NCI-H1694 treated with DMSO at 0.1 percent for 48 hours (cell line): Measurements from ENCODE around the gene ZZZ3.
"Not testable (repeated sequence)": the region's sequence is repeated elsewhere in the genome, so short reads cannot be mapped to it uniquely, and the experiment has no call there.

Source experiments
- DNase-seq: peaks from one replicate; lab custom pipeline; 2025; lab: John Stamatoyannopoulos, UW

Gene ZZZ3

GRCh38 chr1:77670330-77670729 lies 12.1 kb downstream of the ZZZ3 start:
- no peak for DNase-seq

DNA sequence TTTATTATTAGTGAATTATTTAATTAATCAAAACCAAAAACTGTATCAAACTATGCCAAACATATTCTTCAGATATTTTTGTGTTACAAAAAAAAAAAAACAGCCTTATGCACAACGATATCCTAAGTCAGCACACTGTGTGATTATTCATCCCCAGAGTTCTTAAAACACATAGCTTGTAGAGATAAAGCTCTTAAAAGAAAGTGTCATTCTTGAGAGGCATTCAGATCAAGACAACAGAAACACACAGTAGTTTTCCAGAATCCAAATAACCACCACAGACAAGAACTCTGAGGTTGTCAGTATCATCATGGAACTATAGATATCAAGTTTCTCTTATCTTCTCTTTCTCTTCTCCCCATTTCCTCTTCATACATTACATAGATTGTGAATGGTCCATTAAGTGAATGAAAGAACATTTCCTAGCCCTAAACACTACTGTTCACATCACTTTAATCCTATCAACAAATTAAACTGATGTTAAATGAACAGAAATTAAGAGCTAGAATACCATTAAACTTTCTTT lies 13.5 kb downstream of the ZZZ3 start:
- no peak for DNase-seq

- no peak for DNase-seq
These were observed 17.4 kb downstream of the ZZZ3 start for GRCh38 chr1:77664939-77665516.

DNA sequence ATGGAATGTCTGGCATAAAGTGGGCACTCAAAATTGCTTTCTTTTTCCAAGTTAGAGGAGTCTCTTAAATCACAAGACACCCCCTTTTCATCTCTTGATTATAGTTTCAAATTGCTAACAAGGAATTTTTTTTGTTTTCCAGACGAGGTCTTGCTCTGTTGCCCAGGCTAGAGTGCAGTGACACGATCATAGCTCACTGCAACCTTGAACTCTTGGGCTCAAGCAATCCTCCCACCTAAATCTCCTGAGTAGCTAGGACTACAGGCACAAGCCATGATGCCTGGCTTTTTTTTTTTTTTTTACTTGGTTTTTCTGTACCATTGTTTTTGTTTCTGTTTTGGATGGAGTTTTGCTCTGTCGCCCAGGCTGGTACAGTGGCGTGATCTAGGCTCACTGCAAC lies 20.8 kb downstream of the ZZZ3 start:
- no peak for DNase-seq

DNA sequence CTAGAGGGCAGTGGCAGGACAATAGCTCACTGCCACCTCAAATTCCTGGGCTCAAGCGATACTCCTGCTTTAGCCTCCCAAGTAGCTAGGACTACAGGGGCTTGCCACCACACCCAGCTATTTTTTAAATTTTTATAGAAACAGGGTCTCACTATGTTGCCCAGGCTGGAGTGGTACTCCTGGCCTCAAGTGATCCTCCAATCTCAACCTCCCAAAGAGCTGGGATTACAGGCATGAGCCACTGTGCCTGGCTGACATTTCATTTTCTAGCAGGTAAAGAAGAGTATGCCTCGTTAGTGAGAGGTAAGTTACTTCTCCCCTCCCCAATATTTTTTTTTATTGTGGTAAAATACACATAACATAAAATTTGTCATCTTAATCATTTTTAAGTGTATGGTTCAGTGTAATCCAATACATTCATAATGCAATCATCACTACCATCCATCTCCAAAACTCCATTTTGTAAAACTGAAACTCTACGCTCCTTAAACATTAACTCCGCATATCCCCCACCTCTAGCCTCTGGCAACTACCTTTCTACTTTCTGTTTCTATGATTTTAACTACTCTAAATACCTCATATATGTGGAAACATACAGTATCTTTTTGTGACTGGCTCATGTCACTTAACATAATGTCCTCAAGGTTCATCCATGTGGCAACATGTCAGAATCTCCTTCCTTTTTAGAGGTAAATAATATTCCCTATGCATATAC lies 22.4 kb downstream of the ZZZ3 start:
- no peak for DNase-seq

GRCh38 chr1:77658271-77658670 lies 24.2 kb downstream of the ZZZ3 start:
- DNase-seq, result no peak

GRCh38 chr1:77655431-77655974 lies 27.0 kb downstream of the ZZZ3 start:
- DNase-seq, result no peak

GRCh38 chr1:77652970-77653516 lies 29.4 kb downstream of the ZZZ3 start:
- DNase-seq, result no peak

DNA sequence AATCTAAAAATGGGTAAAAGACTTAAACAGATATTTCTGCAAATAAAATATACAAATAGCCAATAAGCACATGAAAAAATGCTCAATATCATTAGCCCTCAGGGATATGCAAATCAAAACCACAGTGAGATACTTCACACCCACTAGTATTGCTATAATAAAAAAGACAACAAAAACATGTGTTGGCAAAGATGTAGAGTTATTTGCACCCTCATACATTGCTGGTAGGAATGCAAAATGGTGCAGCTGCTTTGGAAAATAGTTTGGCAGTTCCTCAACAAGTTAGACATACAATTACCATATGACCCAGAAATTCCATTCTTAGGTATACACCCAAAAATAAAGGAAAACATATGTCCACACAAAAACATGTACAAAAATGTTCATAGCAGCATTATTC lies 30.2 kb downstream of the ZZZ3 start:
- DNase-seq, result no peak

GRCh38 chr1:77649127-77649526 lies 33.3 kb downstream of the ZZZ3 start:
- DNase-seq, result no peak

GRCh38 chr1:77646224-77646623 lies 36.2 kb downstream of the ZZZ3 start:
- DNase-seq, result not testable (repeated sequence)

DNA sequence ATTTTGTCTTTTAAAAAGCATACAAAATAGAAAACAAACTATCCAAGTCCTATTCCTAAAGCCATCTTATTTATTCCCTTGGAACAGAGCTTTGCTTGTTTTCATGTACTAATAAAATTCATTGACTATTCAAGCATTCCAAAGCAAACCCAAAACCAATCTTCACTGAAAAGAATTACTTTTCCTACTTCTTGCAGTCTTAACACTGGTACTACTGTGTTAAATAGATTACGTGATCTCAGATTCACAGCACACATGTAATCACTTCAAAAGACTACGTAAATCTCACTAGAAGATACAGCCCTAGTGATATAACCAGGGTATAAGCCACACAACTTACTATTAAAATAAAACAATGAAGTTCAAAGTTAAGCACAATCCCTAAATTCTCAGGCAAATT lies 39.0 kb downstream of the ZZZ3 start:
- no peak for DNase-seq

- DNase-seq, result no peak
These were observed 39.5 kb downstream of the ZZZ3 start for GRCh38 chr1:77642941-77643340.

- no peak for DNase-seq
These were observed 40.3 kb downstream of the ZZZ3 start for GRCh38 chr1:77642196-77642595.

DNA sequence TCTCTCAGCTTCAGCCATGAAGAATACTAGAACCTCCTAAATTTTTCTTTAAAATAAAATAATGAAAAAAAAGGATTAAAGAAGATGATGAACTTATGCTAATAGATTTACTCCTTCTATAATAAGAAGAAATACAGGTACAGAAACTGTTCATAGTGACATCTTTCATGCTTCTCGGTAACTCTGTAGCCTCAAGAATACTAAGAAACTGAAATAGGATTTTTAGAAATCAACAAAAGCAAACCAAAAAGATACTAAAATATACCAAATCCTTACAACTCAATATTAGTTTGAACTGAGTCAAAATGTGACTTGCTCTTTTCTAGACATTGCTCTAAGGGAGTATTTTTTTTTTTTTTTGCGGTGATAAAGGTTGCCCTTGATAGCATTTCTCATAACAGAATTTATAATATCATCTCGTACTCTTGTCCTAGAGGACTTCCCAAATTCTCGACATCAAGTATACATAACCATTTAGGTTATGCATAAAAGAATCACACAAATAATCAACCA lies 42.8 kb downstream of the ZZZ3 start:
- DNase-seq, result no peak

DNA sequence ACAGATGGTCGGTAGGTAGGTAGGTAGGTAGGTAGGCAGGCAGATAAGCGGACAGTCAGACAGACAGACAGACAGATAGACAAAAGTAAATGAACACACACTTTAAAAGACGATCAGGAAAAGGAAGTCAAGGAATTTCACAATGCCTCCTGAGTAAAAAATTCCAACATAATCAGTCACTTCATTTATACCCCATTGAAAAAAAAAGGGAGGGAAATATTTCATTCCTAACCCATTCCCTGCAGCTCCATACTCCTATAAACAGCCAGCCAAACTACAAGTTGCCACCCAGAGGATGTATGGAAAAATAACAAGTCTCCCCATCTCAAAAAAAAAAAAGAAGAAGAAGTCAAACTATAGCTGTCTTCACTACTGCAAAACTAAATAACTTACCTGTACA lies 43.4 kb downstream of the ZZZ3 start:
- DNase-seq, result no peak

- DNase-seq, result no peak
These were observed 45.6 kb downstream of the ZZZ3 start for GRCh38 chr1:77636864-77637263.
